Measurements from ENCODE around the gene GPR84. TPM values are rescaled to one million over a fixed set of nuclear protein-coding genes. Genes with fewer than 3 reads are reported as not detected.

The GPR84 gene
- total RNA-seq, 4 donors from 2014 or later, result 0.39 to 0.40 TPM; not detected in 2

- Histone ChIP-seq H3K4me3 (replicated peaks in 1 of 3) (peak overlapping the region in 2 of 3 donors; percentile 40 to 51), H3K4me1 (peaks cover 49 to 63% of the 10 kb centered on the region in 2 donors), H3K36me3 (no peaks in the 10 kb centered on the region), H3K9me3 (no peaks in the 10 kb centered on the region), H3K27me3 (no peaks in the 10 kb centered on the region), H3K27ac (peak overlapping the region; percentile 89 to 97 (median 96))
- intact Hi-C loops (cut with DNase I), result no loop called here
- peak; percentile 85 to 87 for DNase-seq
- WGBS, 2 donors, result 35 to 62% methylated on average over 5 of the region's 5 CpGs
- TF ChIP-seq CTCF (IDR thresholded peaks at IDR 0.05) (no peak), POLR2A (IDR thresholded peaks at IDR 0.05) (peak in 1 of 2 donors; percentile 74)
Observed at GRCh38 chr12:54389607-54390175, 25.4 kb upstream of the GPR84 start.

GRCh38 chr12:54389134-54389508, 24.8 kb upstream of the GPR84 start:
- peak overlapping the region; percentile 89 to 97 (median 96) for H3K27ac ChIP-seq

GRCh38 chr12:54388237-54389133, 24.2 kb upstream of the GPR84 start:
- TF ChIP-seq CTCF (IDR thresholded peaks at IDR 0.05) (no peak), POLR2A (IDR thresholded peaks at IDR 0.05) (no peak)
- WGBS, 2 donors, result 60 to 62% methylated on average over 4 of the region's 4 CpGs
- Histone ChIP-seq H3K4me3 (replicated peaks in 1 of 3) (no peak overlapping the region), H3K4me1 (peaks cover 57 to 70% of the 10 kb centered on the region in 2 donors), H3K27ac (peak overlapping the region; percentile 89 to 97 (median 96)), H3K27me3 (no peaks in the 10 kb centered on the region), H3K9me3 (no peaks in the 10 kb centered on the region), H3K36me3 (no peaks in the 10 kb centered on the region)
- intact Hi-C loops (cut with DNase I), result no loop called here
- no peak for DNase-seq

More at GRCh38 chr12:54389134-54389508, 24.8 kb upstream of the GPR84 start:
- Histone ChIP-seq H3K9me3 (no peaks in the 10 kb centered on the region), H3K27me3 (no peaks in the 10 kb centered on the region), H3K4me1 (peaks cover 55 to 69% of the 10 kb centered on the region in 2 donors), H3K4me3 (replicated peaks in 1 of 3) (no peak overlapping the region), H3K36me3 (no peaks in the 10 kb centered on the region)
- TF ChIP-seq CTCF (IDR thresholded peaks at IDR 0.05), result peak in 1 of 6 experiments; percentile 16
- no peak for TF ChIP-seq POLR2A (IDR thresholded peaks at IDR 0.05)
- 31 to 71% methylated on average over 2 to 3 of the region's 3 CpGs for WGBS, 2 donors
- intact Hi-C loops (cut with DNase I), result no loop called here
- no peak for DNase-seq

- intact Hi-C loops (cut with DNase I), result no loop called here
- 96 to 98% methylated on average over 3 of the region's 3 CpGs for WGBS, 2 donors
Observed at GRCh38 chr12:54387114-54387467, 22.8 kb upstream of the GPR84 start.

More at GRCh38 chr12:54387114-54387467, 22.8 kb upstream of the GPR84 start:
- Histone ChIP-seq H3K4me1 (peaks cover 57 to 78% of the 10 kb centered on the region in 2 donors), H3K27me3 (no peaks in the 10 kb centered on the region), H3K36me3 (no peaks in the 10 kb centered on the region), H3K27ac (peak overlapping the region; percentile 89 to 97 (median 96)), H3K9me3 (no peaks in the 10 kb centered on the region), H3K4me3 (replicated peaks in 1 of 3) (no peak overlapping the region)
- TF ChIP-seq POLR2A (IDR thresholded peaks at IDR 0.05), result no peak
- no peak for TF ChIP-seq CTCF (IDR thresholded peaks at IDR 0.05)
- DNase-seq, result no peak

All from thyroid gland (tissue), 4 donors.